K562 (cell line): Measurements from ENCODE around the gene CDH12. TPM values are rescaled to one million over a fixed set of nuclear protein-coding genes. Genes with fewer than 3 reads are reported as not detected.

ENCODE experiments used
- CHD2 ChIP-seq: IDR thresholded peaks from 2 replicates; pipeline ENCODE4 v1.6.1; 2011; ENCODE audit warnings: low read depth, low read length
- HMGN3 ChIP-seq: IDR thresholded peaks from 2 replicates; pipeline ENCODE4 v1.6.1; 2011; ENCODE audit warnings: borderline replicate concordance, low read depth, mild to moderate bottlenecking, mixed read lengths, low read length; ENCODE audit not compliant: insufficient read length; ENCODE audit errors: extremely low read depth
- SMARCA4 ChIP-seq: fragments of 450-650 bp; IDR thresholded peaks from 2 replicates; pipeline ENCODE4 v1.6.1; 2016
- SRSF9 ChIP-seq: fragments of 200-400 bp; formaldehyde crosslinking; IDR thresholded peaks from 2 replicates; pipeline ENCODE4 v1.6.1; 2017; ENCODE audit warnings: low read depth, low read length, borderline replicate concordance
- ZC3H8 ChIP-seq: fragments of 450-650 bp; IDR thresholded peaks from 2 replicates; pipeline ENCODE4 v1.6.1; 2017
- polyA plus RNA-seq, 8 experiments: library from polyadenylated mRNA; depleted of rRNA in 4 of 8; stranded (reverse) in 5 of 8; unstranded in 3 of 8; fragments of >200 nt; fragmentation: Nextera tagmentation in 2 of 8; fragmentation: Illumina TruSeq in 1 of 8; extraction: Ambion mirVana in 2 of 8; extraction: Trizol in 1 of 8; gene quantifications; 2 replicates each; pipeline versions ENCODE4 v1.2.1 to v1.2.3, GENCODE V29; 2011 to 2014; ENCODE audit warnings: inconsistent platforms in 1 of 8, missing spikeins in 1 of 8
- total RNA-seq, 7 experiments: library from RNA; depleted of rRNA in 6 of 7; stranded (reverse); fragments of >200 nt in 6 of 7; fragmentation: Illumina TruSeq in 2 of 7; extraction: Trizol in 2 of 7; gene quantifications; 2 replicates each; pipeline versions ENCODE4 v1.2.1 to v1.2.3, GENCODE V29; 2011 to 2021; ENCODE audit warnings: low replicate concordance in 1 of 7
- TF ChIP-seq, protein P1 (sequence below): fragments of 450-650 bp; IDR thresholded peaks from 2 replicates; pipeline ENCODE4 v1.6.1; 2016; ENCODE audit warnings: low read depth
- TF ChIP-seq, protein P2 (sequence below): fragments of 150-350 bp; conservative IDR thresholded peaks from 2 replicates; pipeline ENCODE4 v1.6.1; 2014; ENCODE audit warnings: low read length

Gene CDH12
- total and polyA plus RNA-seq, 9 of the 15 experiments (the other 6 are each of a cell fraction or from before 2014, with no cell fraction given) = 0.03 to 1.7 (median 0.37) TPM

- TF ChIP-seq, protein P1, sequence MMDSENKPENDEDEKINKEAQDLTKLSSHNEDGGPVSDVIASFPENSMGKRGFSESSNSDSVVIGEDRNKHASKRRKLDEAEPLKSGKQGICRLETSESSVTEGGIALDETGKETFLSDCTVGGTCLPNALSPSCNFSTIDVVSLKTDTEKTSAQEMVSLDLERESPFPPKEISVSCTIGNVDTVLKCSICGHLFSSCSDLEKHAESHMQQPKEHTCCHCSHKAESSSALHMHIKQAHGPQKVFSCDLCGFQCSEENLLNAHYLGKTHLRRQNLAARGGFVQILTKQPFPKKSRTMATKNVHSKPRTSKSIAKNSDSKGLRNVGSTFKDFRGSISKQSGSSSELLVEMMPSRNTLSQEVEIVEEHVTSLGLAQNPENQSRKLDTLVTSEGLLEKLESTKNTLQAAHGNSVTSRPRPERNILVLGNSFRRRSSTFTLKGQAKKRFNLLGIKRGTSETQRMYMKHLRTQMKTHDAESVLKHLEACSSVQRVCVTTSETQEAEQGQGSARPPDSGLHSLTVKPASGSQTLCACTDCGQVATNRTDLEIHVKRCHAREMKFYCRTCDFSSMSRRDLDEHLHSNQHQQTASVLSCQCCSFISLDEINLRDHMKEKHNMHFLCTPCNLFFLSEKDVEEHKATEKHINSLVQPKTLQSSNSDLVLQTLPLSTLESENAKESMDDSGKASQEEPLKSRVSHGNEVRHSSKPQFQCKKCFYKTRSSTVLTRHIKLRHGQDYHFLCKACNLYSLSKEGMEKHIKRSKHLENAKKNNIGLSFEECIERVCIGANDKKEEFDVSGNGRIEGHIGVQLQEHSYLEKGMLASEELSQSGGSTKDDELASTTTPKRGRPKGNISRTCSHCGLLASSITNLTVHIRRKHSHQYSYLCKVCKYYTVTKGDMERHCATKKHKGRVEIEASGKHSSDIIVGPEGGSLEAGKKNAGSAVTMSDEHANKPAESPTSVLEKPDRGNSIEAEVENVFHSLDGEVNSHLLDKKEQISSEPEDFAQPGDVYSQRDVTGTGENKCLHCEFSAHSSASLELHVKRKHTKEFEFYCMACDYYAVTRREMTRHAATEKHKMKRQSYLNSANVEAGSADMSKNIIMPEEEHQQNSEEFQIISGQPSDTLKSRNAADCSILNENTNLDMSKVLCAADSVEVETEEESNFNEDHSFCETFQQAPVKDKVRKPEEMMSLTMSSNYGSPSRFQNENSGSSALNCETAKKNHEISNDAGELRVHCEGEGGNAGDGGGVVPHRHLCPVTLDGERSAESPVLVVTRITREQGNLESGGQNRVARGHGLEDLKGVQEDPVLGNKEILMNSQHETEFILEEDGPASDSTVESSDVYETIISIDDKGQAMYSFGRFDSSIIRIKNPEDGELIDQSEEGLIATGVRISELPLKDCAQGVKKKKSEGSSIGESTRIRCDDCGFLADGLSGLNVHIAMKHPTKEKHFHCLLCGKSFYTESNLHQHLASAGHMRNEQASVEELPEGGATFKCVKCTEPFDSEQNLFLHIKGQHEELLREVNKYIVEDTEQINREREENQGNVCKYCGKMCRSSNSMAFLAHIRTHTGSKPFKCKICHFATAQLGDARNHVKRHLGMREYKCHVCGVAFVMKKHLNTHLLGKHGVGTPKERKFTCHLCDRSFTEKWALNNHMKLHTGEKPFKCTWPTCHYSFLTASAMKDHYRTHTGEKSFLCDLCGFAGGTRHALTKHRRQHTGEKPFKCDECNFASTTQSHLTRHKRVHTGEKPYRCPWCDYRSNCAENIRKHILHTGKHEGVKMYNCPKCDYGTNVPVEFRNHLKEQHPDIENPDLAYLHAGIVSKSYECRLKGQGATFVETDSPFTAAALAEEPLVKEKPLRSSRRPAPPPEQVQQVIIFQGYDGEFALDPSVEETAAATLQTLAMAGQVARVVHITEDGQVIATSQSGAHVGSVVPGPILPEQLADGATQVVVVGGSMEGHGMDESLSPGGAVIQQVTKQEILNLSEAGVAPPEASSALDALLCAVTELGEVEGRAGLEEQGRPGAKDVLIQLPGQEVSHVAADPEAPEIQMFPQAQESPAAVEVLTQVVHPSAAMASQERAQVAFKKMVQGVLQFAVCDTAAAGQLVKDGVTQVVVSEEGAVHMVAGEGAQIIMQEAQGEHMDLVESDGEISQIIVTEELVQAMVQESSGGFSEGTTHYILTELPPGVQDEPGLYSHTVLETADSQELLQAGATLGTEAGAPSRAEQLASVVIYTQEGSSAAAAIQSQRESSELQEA = no peak
- TF ChIP-seq HMGN3 (no peak), SRSF9 (no peak), ZC3H8 (no peak), SMARCA4 (no peak), CHD2 (no peak)
- TF ChIP-seq, protein P2, sequence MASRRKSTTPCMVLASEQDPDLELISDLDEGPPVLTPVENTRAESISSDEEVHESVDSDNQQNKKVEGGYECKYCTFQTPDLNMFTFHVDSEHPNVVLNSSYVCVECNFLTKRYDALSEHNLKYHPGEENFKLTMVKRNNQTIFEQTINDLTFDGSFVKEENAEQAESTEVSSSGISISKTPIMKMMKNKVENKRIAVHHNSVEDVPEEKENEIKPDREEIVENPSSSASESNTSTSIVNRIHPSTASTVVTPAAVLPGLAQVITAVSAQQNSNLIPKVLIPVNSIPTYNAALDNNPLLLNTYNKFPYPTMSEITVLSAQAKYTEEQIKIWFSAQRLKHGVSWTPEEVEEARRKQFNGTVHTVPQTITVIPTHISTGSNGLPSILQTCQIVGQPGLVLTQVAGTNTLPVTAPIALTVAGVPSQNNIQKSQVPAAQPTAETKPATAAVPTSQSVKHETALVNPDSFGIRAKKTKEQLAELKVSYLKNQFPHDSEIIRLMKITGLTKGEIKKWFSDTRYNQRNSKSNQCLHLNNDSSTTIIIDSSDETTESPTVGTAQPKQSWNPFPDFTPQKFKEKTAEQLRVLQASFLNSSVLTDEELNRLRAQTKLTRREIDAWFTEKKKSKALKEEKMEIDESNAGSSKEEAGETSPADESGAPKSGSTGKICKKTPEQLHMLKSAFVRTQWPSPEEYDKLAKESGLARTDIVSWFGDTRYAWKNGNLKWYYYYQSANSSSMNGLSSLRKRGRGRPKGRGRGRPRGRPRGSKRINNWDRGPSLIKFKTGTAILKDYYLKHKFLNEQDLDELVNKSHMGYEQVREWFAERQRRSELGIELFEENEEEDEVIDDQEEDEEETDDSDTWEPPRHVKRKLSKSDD = no peak
Observed at GRCh38 chr5:21893161-21893560, 960.0 kb downstream of the CDH12 start (continued).
